GM10847 (cell line): ENCODE results near the gene RWDD4.

Source experiments
- POLR2A ChIP-seq: IDR thresholded peaks from 2 replicates; pipeline ENCODE4 v1.6.1; 2011; ENCODE audit not compliant: insufficient read length; ENCODE audit errors: extremely low read depth

The RWDD4 gene

GRCh38 chr4:183620421-183620820 is 38.6 kb downstream of the RWDD4 start:
- no peak for TF ChIP-seq POLR2A

DNA sequence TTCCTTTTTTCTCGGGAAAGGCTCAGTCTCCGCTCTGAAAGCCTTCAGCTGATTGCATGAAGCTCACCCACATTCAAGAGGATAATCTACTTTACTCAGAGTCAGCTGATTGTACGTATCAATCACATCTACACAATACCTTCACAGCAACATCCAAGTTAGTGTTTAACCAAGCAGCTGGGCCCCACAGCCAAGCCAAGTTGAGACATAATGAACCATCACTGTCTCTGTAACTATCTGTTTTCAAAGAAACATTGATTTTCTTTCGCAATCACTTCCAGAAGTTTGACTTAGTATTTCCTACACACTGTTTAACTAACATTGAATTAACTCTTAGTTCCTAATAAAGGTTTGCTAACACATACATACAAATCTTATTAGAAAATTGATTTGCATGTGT is 40.3 kb downstream of the RWDD4 start:
- TF ChIP-seq POLR2A, result no peak

- TF ChIP-seq POLR2A, result no peak
Measured at GRCh38 chr4:183617075-183617474, 41.9 kb downstream of the RWDD4 start.

DNA sequence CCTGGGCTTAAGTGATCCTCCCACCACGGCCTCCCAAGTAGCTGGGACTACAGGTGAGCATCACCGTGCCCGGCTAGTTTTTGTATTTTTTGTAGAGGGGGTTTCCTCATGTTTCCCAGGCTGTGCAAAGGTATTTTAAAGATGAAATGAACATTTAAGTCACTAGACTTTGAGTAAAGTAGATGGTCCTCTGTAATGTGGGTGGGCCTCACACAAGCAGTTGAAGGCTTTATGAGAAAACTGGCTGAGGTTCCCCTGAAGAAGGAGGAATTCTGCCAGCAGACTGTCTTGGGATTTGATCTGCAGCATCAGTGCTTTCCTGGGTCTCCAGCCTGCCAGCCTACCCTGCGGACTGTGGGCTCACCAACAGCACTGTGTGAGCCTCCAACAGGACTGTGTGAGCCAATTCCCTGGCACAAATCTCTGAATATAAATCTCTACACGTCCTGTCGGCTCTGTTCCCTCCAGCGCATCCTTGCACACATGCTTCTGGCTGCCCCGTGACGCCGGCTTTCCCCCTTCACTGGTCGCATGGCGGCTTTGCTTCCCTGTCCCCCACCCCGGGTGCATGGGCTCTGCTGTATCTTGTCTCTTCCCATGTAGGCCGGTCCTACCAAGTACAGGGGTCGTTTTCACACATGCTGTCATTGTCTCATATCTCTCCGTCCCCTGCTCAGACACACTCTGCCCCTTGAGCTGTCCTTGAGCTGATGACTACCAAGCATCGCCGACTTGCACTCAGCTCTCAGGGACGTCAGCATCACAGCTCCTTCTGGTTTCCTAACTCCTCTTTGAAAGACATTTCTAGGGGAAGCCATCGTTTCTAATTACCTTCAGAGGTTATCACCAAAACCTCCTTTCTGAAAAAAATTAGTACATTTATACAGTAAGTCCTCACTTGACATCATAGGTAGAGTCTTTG is 46.4 kb downstream of the RWDD4 start:
- no peak for TF ChIP-seq POLR2A

DNA sequence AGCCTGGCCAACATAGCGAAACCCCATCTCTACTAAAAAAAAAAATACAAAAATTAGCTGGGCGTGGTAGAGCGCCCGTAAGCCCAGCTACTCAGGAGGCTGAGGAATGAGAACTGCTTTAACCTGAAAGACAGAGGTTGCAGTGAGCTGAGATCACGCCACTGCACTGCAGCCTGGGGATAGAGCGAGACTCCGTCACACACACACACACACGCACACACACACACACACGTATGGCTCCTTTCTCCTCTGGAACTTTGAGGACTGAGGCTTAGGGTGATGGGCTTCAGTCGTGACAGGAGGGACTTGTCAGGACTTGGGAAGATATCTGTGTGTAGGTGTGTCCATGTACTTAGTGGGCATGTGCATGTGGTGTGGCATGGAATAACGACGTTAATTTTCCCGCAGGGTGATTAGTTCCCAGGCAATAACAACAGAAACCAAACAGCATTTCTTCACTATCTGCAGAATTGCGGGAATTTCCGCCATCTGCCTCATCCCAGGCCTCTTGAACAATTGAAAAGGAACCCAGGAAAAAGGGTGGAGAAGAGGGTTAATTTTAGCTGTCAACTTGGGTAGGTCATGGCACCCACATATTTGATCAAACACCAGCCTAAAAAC is 47.7 kb downstream of the RWDD4 start:
- TF ChIP-seq POLR2A, result no peak

- TF ChIP-seq POLR2A, result no peak
Measured at GRCh38 chr4:183610613-183611012, 48.4 kb downstream of the RWDD4 start.

DNA sequence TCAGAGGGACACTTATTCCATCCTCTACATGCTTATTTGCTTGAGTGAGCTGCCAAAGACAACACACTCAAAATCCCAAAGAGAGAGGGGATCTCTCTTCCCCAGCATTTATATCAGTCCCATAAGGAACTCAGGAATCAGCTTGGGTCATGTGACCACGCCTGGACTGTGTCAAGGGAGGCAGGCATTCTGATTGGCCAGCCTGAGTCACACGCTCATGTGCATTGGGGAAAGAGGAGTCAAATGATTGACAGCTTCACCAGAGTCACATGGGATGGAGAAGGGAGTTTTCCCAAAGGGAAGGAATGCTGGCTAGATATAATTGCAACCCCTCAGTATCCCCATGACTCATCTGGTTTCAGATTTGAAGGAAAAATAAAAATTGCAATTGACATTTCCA is 49.0 kb downstream of the RWDD4 start:
- TF ChIP-seq POLR2A, result no peak

- no peak for TF ChIP-seq POLR2A
Measured at GRCh38 chr4:183609151-183609550, 49.8 kb downstream of the RWDD4 start.

- no peak for TF ChIP-seq POLR2A
Measured at GRCh38 chr4:183607894-183608293, 51.1 kb downstream of the RWDD4 start.

DNA sequence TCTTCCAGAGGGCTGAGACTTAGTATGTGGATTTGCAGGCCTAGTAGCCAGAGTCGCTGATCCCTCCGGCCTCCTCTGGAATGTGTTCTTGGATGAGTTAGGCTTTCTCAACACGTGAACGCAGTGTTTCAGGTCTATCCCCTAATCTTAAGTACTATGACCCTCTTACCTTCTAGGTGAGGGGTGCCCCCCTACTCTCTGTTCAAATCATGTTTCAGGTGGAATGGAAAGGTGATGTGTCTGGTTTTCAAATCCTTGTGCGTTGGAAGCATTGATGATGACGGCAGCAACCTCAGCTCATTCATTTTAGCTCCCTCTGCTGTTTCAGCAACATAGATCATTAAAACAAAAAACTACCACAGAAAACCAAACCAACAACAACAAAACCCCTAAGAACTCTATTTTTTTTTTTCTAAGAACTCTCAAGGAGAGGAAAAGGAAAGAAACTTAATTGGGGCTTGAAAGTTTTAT is 56.4 kb downstream of the RWDD4 start:
- no peak for TF ChIP-seq POLR2A

DNA sequence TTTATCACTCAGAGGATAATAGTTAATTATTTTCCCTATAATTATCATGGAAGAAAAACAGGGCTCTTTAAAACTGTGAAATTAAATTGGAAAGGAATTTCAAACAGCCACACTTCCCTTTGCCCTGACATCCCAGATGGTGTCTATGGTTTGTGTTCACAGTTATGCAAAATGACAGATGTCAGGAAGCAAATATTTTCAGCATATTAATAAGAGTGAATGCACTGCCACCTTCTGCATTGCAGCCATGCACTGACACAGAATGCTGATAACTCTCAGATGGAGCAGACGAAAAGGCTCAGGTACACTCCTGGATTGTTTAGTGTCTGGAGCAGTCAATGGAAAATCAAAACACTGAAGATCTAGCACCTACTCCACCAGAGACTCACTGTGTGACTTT is 57.6 kb downstream of the RWDD4 start:
- TF ChIP-seq POLR2A, result no peak

- no peak for TF ChIP-seq POLR2A
Measured at GRCh38 chr4:183600189-183600685, 58.7 kb downstream of the RWDD4 start.

GRCh38 chr4:183599690-183600089 is 59.3 kb downstream of the RWDD4 start:
- no peak for TF ChIP-seq POLR2A

GRCh38 chr4:183599284-183599683 is 59.7 kb downstream of the RWDD4 start:
- TF ChIP-seq POLR2A, result no peak

DNA sequence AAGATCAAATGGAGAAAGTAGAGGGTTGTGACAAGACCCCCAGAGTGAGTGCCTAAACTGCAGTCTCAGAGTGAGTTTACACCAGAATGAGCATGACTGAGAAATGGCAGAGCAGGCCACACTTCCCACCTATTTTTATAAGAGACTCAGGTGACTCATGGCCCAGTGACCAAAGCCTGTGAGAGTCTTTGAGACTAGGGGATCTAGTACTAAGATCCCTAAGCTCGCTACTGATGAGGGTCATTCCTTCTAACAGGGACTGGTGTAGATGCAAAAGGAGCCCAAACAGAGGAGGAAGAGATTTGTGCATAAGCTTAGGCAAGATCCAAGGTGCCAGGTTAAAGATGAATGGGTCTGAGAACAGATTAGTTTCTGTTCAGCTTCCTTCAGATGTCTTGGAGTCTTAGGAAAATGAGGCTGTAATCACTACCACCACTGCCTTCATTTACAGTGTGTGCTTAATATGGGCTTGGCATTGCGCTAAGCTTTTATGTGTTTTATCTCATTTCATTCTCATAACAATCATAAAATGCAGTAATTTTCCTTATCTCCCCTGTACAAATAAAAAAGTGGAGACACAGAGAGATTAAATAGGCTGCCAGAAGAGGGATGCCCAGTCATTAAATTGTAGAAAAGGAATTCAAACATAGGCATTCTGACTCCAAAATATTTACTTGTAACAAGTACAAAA is 62.8 kb downstream of the RWDD4 start:
- no peak for TF ChIP-seq POLR2A

DNA sequence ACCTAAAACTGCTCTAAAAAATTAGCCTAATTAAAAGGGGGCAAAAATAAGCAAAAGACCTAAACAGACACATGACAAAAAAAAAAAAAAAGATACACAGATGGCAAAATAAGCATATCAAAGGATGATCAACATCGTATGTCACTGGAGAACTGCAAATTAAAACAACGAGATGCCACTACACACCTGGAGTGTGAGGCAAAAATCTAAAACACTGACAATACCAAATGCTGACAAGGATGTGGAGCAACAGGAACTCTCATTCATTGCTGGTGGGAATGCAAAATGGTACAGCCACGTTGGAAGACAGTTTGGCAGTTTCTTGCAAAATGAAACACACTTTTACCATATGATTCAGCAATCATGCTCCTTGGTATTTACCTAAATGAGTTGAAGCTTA is 64.2 kb downstream of the RWDD4 start:
- no peak for TF ChIP-seq POLR2A
